ENCODE measurements around the gene AKNAD1.

DNA sequence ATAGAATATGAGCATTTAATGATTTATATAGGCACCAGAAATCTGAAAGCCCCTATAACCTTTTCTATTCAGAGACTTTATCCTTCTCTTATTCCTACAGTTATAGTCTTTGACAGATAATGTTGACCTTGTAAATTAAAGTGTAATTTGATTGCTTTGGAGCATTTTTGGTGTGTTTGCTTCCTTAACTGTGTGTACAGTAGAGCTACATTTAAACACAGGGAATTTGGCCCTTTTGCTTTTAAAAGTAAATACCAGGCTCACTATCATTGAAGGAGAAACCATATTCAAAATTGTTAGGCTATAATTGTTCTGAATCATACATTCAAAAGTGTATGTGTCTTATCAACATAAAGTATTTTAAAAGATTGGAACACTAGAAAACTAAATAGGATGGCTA is 77.4 kb downstream of the AKNAD1 start:
- no peak for TF ChIP-seq PAX5 (IDR thresholded peaks at IDR 0.05; ENCODE audit: insufficient read depth, low read length, severe bottlenecking)
- TF ChIP-seq TAF1 (IDR thresholded peaks at IDR 0.05; ENCODE audit: low read depth, low read length), result no peak
- no peak for TF ChIP-seq POLR2A (IDR thresholded peaks at IDR 0.05; ENCODE audit: low read depth, low read length)
- TF ChIP-seq SPI1 (IDR thresholded peaks at IDR 0.05; ENCODE audit: low read depth, low read length), result no peak
- TF ChIP-seq POLR2AphosphoS5 (IDR thresholded peaks at IDR 0.05; ENCODE audit: low read depth, low read length), result no peak
- no peak for TF ChIP-seq POU2F2 (IDR thresholded peaks at IDR 0.05; ENCODE audit: low read depth, low read length)
